Lung (tissue), 12 donors: ENCODE measurements around the gene SMC4. TPM values are rescaled to one million over a fixed set of nuclear protein-coding genes. Genes with fewer than 3 reads are reported as not detected.
"Not testable (repeated sequence)": the region's sequence is repeated elsewhere in the genome, so short reads cannot be mapped to it uniquely, and the experiment has no call there.

Experiments used
- ATAC-seq: fragments of 200-7000 bp; cut with Tn5 transposase; one replicate; pipeline ENCODE4 v1.9.1; 2020; ENCODE audit warnings: moderate number of reproducible peaks; ENCODE audit not compliant: insufficient read depth, low FRiP score
- DNase-seq, 3 donors: peaks; one replicate each; pipeline ENCODE4 v3.0.0-alpha.2; 2013 to 2017
- H3K27ac ChIP-seq, 2 donors: one replicate each; pipeline ENCODE4 v1.5.1; 2013; ENCODE audit warnings: mild to moderate bottlenecking in 2 of 2, moderate library complexity in 2 of 2, control low read depth in 1 of 2, inconsistent platforms in 1 of 2, low read depth in 1 of 2, low read length in 1 of 2
- H3K27me3 ChIP-seq, 3 donors: one replicate each; pipeline ENCODE4 v1.5.1; 2013; ENCODE audit warnings: low read length in 2 of 3; ENCODE audit not compliant: control insufficient read depth in 3 of 3, insufficient read depth in 3 of 3
- H3K36me3 ChIP-seq, 4 donors: one replicate each; pipeline ENCODE4 v1.5.1; 2013; ENCODE audit warnings: low read length in 4 of 4, mild to moderate bottlenecking in 1 of 4, moderate library complexity in 1 of 4; ENCODE audit not compliant: control insufficient read depth in 4 of 4, insufficient read depth in 4 of 4
- H3K4me1 ChIP-seq, 5 donors: one replicate each; pipeline ENCODE4 v1.5.1; 2013; ENCODE audit warnings: low read length in 5 of 5, mild to moderate bottlenecking in 2 of 5, moderate library complexity in 1 of 5; ENCODE audit not compliant: control insufficient read depth in 5 of 5, insufficient read depth in 5 of 5
- H3K4me3 ChIP-seq: one replicate; pipeline ENCODE4 v1.5.1; 2013; ENCODE audit warnings: mild to moderate bottlenecking, control low read depth, moderate library complexity
- H3K9ac ChIP-seq, 2 donors: one replicate each; pipeline ENCODE4 v1.5.1; 2013; ENCODE audit warnings: low read length in 2 of 2, control low read depth in 1 of 2; ENCODE audit not compliant: insufficient read depth in 1 of 2
- H3K9me3 ChIP-seq, 4 donors: one replicate each; pipeline ENCODE4 v1.5.1; 2013; ENCODE audit warnings: low read length in 3 of 4, mild to moderate bottlenecking in 1 of 4, moderate library complexity in 1 of 4; ENCODE audit not compliant: control insufficient read depth in 4 of 4, insufficient read depth in 3 of 4
- CTCF ChIP-seq: IDR thresholded peaks from 2 replicates; pipeline ENCODE4 v1.5.1; 2012; ENCODE audit warnings: mild to moderate bottlenecking; ENCODE audit errors: control extremely low read depth, extremely low read depth
- WGBS, 2 donors: extraction: QIAGEN DNeasy Blood & Tissue Kit; methylation state at CpG; one replicate each; pipeline ENCODE4 v1.1.7; 2013; 5-methylcytosine and 5-hydroxymethylcytosine counted together
- polyA plus RNA-seq, 2 donors: library from polyadenylated mRNA; stranded (reverse); fragments of 200-250 nt; gene quantifications; one replicate each; pipeline ENCODE4 v1.2.1, GENCODE V29; 2013
- total RNA-seq, 2 donors: library from RNA; depleted of rRNA in 1 of 2; stranded (reverse); fragments of >200 nt in 1 of 2; gene quantifications; one replicate each; pipeline ENCODE4 v1.2.1, GENCODE V29; 2014 to 2021
- donor health status: control.
- donor health status: control.
- donor health status: Bipolar disorder and iron deficiency.
- donor health status: healthy.
- donor health status: DM: yes; HTN: yes; CAD: no.

Gene SMC4
- total and polyA plus RNA-seq, 4 donors = 13.0 to 258 (median 56.3) TPM

GRCh38 chr3:160451602-160452001 lies 52.2 kb downstream of the SMC4 start:
- ATAC-seq = no peak
- 83 to 84% methylated on average over 4 of the region's 4 CpGs for WGBS, 2 donors
- peaks cover 0 to 9% (median 0%) of the 10 kb centered on the region in 4 donors for H3K9me3 ChIP-seq

GRCh38 chr3:160452251-160452650 lies 52.8 kb downstream of the SMC4 start:
- WGBS, 2 donors = 95% methylated on average over 15 to 19 of the region's 19 CpGs
- not testable (repeated sequence) for DNase-seq, ATAC-seq

More at GRCh38 chr3:160451602-160452001, 52.2 kb downstream of the SMC4 start:
- DNase-seq = no peak
- H3K4me1 ChIP-seq = peaks cover 0 to 13% (median 9%) of the 10 kb centered on the region in 5 donors
- TF ChIP-seq CTCF = no peak
- no peaks in the 10 kb centered on the region for H3K27me3 ChIP-seq
- no peak overlapping the region for H3K27ac ChIP-seq
- no peak overlapping the region for H3K4me3 ChIP-seq
- H3K36me3 ChIP-seq = no peaks in the 10 kb centered on the region
- H3K9ac ChIP-seq = no peak overlapping the region

GRCh38 chr3:160454995-160455394 lies 55.5 kb downstream of the SMC4 start:
- TF ChIP-seq CTCF = no peak
- H3K27ac ChIP-seq = no peak overlapping the region
- H3K9me3 ChIP-seq = peaks cover 0 to 4% (median under 1%) of the 10 kb centered on the region in 4 donors
- DNase-seq (no peak), ATAC-seq (no peak)
- 68 to 83% methylated on average over 1 of the region's 1 CpG for WGBS, 2 donors
- H3K9ac ChIP-seq = no peak overlapping the region
- H3K27me3 ChIP-seq = no peaks in the 10 kb centered on the region
- peaks cover 0 to 5% (median 1%) of the 10 kb centered on the region in 5 donors for H3K4me1 ChIP-seq
- H3K4me3 ChIP-seq = no peak overlapping the region
- H3K36me3 ChIP-seq = no peaks in the 10 kb centered on the region

More at GRCh38 chr3:160452251-160452650, 52.8 kb downstream of the SMC4 start:
- peaks cover 0 to 12% (median 6%) of the 10 kb centered on the region in 5 donors for H3K4me1 ChIP-seq
- H3K4me3 ChIP-seq, H3K36me3 ChIP-seq, H3K27me3 ChIP-seq, H3K27ac ChIP-seq, H3K9me3 ChIP-seq, H3K9ac ChIP-seq: not testable (repeated sequence)

GRCh38 chr3:160455846-160456245 lies 56.4 kb downstream of the SMC4 start:
- WGBS, 2 donors = 90% methylated on average over 3 of the region's 3 CpGs
- H3K4me3 ChIP-seq = no peak overlapping the region
- TF ChIP-seq CTCF = no peak
- peaks cover 0 to 2% (median under 1%) of the 10 kb centered on the region in 4 donors for H3K9me3 ChIP-seq
- peaks cover 0 to 2% (median 0%) of the 10 kb centered on the region in 5 donors for H3K4me1 ChIP-seq
- DNase-seq (no peak), ATAC-seq (no peak)
- H3K27me3 ChIP-seq = no peaks in the 10 kb centered on the region
- no peak overlapping the region for H3K27ac ChIP-seq
- H3K36me3 ChIP-seq = no peaks in the 10 kb centered on the region
- no peak overlapping the region for H3K9ac ChIP-seq
